Head of caudate nucleus (tissue), 42 donors: ENCODE data around the gene NBEA.
A peak's percentile ranks its signal among the peaks of the same experiment; 100 is the strongest.

Experiments
- DNase-seq, 42 donors: peaks; one replicate each; pipeline versions ENCODE4 v3.0.0 to v3.0.0-alpha.2; 2020 to 2021; ENCODE audit warnings: mixed read lengths in 7 of 42
- intact Hi-C: fragments of 100-400 bp; cut with DNase I; formaldehyde crosslinking; loops from one replicate; pipeline ENCODE4 v1.15.0; 2022

NBEA gene

GRCh38 chr13:35411059-35411744 lies 469.1 kb downstream of the NBEA start:
- DNase-seq = no peak
- intact Hi-C loops = no loop called here

DNA sequence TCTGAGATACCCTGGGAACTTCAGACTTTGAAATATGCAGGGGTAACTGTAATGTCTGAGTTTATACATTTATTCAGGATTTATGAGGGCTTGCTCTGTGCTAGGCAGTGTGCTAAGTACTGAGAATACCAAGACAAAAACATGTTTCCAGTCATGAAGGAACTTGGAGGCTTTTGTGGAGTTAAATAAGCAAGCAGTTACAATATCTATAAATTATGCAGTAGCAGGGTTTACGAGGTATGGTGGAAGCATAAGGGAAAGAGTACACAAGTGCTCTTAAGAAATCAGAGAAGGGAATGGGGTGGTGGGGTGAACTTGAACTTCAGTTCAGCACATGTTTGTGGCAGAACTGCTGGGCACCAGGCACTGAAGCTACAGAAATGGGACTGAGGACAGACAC lies 506.4 kb downstream of the NBEA start:
- intact Hi-C loops = no loop called here
- no peak for DNase-seq

DNA sequence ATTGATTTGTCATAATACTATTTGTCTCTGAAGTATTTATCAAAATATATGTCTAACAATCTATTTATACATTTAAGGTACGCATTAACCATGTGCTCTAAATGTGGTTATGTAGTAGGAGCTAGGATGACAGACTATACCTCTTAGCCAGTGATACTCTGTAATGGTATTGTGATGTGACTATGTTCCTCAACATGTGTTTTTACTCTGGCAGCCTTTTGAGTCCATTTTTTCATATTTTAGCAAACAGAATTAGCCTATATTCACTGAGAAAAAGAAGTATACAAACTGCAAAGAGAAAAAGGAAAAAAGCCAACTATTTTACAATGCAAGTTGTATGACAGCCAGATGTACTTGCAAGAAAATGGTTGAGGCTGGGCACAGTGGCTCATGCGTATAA lies 507.8 kb downstream of the NBEA start:
- no peak for DNase-seq
- intact Hi-C loops = no loop called here

- no peak for DNase-seq
- intact Hi-C loops = no loop called here
Observed at GRCh38 chr13:35455022-35455421, 513.0 kb downstream of the NBEA start.

DNA sequence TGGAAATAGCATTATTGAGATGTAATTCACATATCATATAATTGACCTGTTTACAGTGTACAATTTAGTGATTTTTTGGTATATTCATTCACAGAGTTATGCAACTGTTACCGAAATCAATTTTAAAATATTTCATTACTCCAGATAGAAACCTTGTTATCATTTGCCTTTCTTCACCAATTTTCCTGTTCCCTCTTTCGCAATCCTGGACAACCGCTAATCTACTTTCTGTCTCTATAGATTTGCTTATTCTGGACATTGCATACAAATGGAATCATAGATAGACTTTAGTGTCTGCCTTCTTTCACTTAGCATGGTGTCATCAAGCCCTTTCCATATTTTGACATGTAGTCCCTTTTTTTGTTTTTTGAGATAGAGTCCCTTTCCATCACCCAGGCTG lies 515.2 kb downstream of the NBEA start:
- intact Hi-C loops = no loop called here
- no peak for DNase-seq

DNA sequence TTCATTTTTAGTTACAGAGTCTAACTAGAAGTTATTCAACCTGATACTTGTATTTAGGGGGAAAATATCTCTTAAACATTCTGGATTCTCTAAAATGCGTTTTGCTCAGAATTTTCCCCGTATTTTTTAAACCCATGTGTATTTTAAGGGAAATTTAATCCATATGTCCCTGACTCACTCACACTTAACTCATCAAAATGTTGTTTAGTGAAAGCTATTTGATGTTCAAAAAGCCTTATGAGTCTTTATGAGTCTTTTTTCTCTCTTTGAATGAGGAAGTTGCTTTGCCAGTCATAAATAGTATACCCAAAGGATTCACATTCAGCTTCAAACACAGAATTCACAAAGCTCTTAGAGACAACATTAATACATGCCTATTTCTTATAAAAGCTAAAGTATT lies 518.0 kb downstream of the NBEA start:
- intact Hi-C loops = no loop called here
- no peak for DNase-seq

DNA sequence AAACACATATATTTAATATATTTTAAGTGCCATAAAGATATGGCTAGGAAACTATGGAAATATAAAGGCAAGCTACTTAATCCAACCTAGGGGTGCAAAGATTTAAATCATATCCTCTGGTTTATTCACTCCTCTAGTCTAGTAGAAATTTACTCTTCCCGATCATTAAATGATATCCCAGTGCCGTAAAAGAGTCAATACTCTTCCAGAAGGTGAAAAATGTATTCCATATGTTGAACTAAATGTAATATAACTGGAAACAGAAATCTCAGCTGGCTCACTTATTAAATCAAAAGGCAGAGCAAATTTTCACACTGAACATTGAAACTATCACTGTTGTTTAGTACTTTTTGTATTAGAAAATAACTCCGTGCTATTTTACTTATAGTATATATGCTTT lies 523.3 kb downstream of the NBEA start:
- DNase-seq = no peak
- intact Hi-C loops = no loop called here

DNA sequence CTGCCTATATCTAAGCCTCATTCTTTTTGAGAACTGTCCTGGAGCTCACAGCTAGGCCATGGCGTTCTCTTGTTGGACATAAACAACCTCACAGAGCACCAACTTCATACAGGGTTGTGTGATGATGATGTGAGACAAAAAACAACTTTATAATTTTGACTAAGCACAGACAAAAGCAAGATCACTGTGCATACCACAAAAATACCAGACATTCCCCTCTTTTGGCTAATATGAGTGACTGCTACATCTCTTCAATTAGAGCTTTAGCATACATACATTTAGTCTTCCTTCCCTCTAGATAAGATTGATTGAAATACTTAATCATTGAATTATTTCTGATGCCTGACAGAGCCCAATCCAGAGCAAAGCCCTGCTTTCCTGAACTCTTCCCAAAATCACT lies 526.1 kb downstream of the NBEA start:
- intact Hi-C loops = no loop called here
- DNase-seq = no peak

DNA sequence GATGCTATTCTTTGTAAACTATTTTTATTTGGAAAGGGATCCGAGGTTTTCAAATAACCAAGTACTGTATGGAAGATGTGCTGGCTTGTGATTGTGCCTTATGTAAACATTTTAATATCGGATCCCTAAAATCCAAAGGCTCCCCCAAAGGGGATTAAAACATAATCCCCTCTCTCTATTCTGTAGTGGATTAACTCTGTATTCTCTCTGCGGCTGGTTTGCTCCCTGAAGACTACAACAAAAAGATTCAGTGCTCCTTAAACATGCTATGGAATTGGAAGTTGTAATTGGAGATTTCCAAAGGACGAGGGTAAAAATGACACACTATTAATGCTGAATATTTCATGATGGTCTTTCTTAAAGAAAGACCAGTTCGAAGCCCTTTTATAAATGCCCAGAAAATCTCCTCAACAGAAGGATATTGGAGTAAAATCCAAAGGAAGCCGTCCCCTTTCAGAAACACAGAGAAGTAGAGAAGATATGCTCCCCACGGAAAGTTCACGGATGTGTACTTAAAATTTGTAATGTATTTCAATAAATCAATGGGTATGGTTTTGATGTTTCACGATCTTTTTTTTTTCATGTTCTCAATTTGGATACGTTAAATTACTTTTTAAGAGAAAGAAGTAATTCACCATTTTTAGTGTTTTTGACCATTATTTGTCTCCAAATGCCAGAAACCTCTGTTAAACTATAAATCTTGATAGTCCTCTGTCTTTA lies 527.9 kb downstream of the NBEA start:
- no peak for DNase-seq
- intact Hi-C loops = no loop called here

- intact Hi-C loops = no loop called here
- DNase-seq = peak in 27 of 42 donors; percentile 6 to 52 (median 29)
Observed at GRCh38 chr13:35470671-35471661, 528.9 kb downstream of the NBEA start.

DNA sequence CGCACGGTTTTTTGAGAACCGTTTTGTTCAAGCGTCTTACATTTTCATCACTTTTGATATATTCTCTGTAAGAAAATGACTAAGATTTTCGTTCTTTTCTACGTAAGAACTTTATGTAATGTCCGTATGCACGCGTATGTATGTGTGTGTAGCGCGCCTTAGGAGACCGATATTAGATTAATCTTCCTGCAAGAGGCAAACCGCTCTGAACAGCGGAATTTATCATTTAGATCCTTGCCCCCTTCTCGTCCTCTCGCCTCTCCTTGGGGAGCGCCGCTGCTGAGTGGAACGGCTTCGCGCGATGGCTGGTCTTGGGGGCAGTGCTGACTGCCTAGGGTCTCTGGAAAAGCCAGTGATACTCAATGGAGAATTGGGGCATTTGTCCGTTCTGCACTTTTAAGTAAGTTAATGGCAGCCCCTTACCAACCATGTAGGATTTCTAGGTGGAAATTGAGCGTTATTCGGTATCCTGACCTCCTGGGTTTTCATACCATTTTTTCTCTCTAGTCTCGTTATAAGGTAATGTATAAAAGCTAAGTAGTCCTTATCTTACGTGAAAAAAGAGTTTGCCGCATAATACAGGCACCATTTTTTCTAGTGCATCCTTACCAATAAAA lies 529.7 kb downstream of the NBEA start:
- intact Hi-C loops = no loop called here
- DNase-seq = no peak

GRCh38 chr13:35472323-35472881 lies 530.3 kb downstream of the NBEA start:
- DNase-seq = no peak

GRCh38 chr13:35473206-35473775 lies 531.2 kb downstream of the NBEA start:
- DNase-seq = no peak
- intact Hi-C loops = no loop called here

More at GRCh38 chr13:35472323-35472881, 530.3 kb downstream of the NBEA start:
- intact Hi-C loops = no loop called here

DNA sequence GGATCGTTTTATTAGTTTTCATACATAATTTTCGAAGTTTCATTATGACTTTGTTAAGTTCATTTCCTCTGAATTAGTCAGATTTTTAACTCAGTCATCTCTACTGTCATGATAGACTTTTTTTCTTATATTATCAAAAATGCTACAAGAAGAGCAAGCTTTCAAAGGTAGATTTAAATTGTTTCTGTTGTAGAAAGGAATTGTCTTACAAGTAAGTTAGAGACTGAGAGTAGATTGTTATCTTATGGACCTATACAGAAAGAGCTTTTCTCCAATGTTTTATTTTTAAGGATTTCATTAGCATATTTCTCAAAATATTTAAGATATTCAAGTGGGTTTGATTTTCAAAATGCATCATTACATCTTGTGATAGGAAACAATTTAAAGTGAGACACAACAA lies 531.7 kb downstream of the NBEA start:
- intact Hi-C loops = no loop called here

DNA sequence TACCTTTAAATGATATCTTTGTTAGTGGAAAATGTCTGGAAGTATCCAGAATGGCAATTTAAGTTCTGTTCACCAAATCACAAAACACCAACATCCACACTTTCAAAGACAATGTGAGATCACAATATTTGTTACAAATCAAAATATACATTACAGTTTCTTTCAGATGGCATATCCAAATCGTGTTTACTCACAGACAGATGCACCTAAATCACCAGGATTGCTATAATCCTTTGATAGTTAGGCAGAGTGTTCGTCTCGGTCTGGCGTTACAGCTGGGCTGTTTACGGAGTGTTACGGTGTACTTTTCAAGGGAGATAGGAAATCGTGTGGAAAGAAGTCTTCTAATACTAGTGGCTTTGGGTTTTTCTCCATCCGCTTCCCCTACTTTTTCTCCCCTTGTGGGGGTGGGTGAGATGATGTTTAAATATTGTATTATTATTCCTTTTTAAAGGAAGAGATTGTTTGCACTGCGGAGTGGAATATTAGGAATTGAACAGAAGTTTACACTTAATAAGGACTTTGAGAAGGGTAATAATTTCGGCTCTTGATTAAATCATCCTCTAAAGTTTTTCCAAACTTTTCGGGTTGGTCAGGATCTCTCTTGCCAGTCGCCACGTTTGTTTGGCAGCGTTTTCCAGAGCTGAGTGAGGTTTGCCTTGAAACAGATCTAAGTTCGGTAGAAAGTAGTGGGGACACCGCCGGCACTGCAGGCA lies 532.6 kb downstream of the NBEA start:
- no peak for DNase-seq
- intact Hi-C loops = no loop called here

More for the DNA sequence above, 531.7 kb downstream of the NBEA start:
- DNase-seq = no peak

- intact Hi-C loops = no loop called here
- peak in 25 of 42 donors; percentile 14 to 59 (median 33) for DNase-seq
Observed at GRCh38 chr13:35475212-35475959, 533.3 kb downstream of the NBEA start.
